ENCODE measurements around the gene E2F4. TPM values are rescaled to one million over a fixed set of nuclear protein-coding genes. Genes with fewer than 3 reads are reported as not detected.

E2F4 gene
- total RNA-seq, 1 donor from 2014 or later, result 19.0 TPM

DNA sequence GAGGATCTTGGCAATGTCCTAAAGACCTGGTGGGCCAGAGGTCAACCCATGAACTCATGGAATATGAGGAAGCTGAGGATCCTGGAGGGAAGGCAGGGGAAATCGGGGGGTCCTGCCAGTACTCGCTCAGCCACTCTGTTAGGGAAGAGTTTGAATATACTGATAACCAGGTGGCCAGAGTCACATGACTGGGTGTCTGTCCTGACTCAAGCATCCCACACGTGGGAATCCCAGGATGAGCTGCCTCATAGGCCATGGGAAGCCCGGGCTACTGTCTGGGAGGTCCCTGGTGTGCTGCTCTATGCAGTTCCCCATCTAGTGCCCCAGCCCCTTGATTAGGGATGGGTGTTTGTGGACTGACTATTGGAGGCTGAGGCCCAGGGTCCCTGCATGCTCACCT is 3.6 kb upstream of the E2F4 start:
- ATAC-seq (no peak), DNase-seq (ENCODE audit: low spot score) (no peak)

DNA sequence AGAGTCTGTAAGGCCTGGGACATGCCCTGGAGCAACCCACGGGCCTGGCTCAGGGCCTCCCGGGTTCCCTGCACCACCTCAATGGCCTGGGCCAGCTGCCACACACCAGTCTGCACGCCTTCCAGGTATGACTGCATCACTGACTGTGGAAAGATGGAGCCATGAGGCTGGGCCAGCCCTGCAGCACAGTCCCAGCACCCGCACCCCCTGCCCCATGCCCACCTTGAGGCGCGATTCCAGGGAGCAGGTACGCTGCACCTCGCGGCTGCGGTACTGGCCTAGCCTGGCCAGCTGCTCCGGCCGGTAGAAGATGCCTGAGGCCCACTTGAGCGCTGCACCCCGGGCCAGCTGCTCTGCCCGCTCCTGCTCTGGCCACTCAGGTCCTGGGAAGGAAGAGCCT is 3.2 kb upstream of the E2F4 start:
- DNase-seq (ENCODE audit: low spot score) (no peak), ATAC-seq (no peak)

DNA sequence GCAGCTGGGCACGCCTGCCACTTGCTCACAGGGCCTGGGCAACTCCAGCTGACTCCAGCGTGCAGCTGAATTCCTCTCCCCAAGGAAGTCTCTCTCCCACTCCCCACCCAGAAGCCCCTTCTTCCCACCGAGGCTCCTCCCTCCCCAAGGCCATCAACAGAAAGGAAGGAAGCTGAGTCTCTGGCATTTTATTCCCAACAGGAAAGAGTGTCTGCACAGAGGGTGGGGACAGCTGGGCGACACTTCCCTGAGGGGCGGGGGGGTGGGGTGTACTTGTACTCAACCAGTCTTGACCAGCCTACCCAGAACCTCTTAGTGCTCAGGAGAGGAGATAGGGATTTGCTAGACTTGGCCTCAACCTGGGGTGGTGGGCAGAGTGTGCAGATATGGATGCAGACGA is 1.9 kb upstream of the E2F4 start, which contains the start of gene EXOC3L1:
EXOC3L1 (minus strand) TSS at position 96 of the 400 bp plus-strand sequence. CDS start 460 bp downstream, outside the sequence.
- no peak for ATAC-seq
- DNase-seq (ENCODE audit: low spot score), result no peak

DNA sequence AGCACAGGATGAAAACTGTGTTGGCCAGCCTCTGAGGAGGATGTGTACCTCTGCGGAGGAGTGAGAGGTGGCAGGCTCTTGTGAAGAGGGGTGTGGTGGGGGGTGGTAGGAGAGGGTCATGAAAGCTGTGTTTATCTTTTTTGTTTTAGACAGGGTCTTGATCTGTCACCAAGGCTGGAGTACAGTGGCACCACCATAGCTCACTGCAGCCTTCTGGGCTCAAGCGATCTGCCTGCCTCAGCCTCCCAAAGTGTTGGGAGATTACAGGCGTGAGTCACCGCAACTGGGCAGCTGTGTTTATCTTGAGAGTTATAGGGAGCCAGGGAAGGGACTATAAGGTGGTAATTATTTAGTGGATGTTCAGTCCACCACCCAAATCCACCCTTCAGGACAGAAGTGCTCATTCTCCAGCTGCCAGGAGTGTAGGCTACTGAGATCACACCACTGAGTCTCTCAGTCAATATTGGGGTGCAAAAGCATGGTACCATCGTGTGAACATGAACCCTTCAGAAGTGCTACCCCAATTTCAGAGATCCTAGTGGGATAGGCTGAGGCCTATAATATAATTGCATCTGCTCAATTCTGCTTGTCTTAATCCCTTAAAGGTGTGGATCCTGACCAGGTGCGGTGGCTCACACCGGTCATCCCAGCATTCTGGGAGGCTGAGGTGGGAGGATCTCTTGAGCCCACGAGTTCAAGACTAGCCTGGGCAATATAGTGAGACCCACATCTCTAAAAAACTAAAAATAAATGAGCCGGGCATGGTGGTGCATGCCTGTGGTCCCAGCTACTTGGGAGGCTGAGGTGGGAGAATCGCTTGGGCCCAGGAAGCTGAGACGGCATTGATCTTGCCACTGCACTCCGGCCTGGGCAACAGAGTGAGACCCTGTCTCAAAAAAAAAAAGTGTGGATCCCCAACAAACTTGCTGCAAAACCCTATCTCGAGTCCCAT is 1.2 kb upstream of the E2F4 start:
- ATAC-seq (no peak), DNase-seq (ENCODE audit: low spot score) (no peak)

DNA sequence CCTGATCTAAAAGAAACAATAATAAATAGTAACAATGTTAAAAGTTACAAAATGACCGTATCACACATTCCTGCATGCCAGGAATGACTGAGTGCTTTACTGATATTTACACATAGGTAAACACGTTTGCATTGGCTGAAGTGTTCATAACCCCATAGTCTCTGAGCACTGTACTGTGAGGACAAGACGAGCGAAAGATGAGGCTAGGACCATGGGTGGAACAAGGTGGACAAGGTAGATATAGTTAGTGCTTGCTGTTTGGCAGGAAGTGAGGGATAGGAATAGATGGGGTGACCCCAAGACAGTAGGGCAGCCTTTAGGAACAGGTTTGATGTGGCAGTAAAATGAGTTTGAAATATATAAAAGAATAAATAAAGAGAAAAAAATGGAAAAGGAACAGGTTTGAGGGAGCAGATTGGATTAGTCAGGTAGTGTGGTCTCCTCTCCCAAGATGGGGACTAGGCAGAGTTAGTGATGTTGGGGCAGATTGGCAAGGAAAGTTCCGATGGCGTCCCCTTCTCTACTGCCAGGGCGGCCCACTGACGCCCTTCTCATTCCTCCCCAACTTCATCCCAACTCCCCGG is 452 bp upstream of the E2F4 start:
- ATAC-seq, result no peak
- DNase-seq (ENCODE audit: low spot score), result no peak

DNA sequence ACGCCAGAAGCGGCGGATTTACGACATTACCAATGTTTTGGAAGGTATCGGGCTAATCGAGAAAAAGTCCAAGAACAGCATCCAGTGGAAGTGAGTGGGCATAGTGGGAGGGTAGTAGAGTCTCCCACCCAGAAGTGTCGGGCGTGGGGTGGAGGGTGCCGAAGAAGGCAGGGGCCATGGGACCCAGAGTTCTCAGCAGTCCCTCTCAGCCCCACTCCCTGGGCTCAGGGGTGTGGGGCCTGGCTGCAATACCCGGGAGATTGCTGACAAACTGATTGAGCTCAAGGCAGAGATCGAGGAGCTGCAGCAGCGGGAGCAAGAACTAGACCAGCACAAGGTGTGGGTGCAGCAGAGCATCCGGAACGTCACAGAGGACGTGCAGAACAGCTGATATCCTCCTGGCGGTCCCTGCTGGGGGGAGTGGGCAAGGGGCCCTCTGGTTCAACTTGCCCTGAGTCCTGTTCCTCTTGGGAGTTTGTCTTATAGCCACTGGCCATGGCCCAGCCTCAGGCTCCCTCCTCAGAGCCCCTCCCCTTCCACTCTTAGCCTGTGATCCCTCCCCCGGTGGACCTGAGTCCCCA is 916 bp downstream of the E2F4 start:
- no peak for ATAC-seq
- no peak for DNase-seq (ENCODE audit: low spot score)

DNA sequence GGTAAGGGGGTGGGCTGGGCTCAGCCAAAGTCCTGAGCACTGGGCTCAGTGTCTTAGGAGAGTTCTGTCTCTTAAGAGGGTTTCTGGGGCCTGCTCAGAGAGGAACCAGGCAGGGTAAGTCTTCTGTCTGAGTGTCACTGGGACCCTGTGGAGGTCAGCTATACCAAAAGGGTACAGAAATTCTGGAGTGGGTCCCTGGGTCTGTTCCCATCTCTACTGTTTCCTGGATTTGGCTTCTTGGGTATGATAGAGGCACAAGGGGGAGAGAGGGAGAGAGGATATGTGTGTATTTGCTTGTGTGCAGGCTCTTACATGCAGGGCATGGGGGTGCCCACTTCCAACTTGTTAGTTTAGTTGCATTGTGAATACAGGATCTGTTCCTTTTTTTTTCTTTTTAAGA is 1.6 kb downstream of the E2F4 start:
- ATAC-seq, result no peak

DNA sequence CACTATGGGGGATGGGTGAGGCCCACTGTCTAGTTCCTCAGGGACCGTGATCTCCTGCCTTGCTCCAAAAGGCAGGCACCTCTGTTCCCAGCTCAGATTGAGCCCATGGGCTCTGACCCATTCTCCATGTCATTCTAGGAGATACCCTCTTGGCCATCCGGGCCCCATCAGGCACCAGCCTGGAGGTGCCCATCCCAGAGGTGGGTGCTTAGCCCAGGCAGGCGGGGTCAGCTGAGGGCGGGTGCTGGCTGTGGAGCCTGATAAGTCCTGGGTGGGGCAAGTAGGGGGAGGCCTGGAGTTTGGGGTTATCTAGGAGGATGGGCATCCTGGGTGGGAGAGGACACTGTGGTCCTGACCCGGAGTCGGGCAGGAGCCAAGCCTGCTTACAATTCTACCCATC is 2.3 kb downstream of the E2F4 start:
- no peak for ATAC-seq

More for the DNA sequence above, 1.6 kb downstream of the E2F4 start:
- DNase-seq (ENCODE audit: low spot score), result no peak

DNA sequence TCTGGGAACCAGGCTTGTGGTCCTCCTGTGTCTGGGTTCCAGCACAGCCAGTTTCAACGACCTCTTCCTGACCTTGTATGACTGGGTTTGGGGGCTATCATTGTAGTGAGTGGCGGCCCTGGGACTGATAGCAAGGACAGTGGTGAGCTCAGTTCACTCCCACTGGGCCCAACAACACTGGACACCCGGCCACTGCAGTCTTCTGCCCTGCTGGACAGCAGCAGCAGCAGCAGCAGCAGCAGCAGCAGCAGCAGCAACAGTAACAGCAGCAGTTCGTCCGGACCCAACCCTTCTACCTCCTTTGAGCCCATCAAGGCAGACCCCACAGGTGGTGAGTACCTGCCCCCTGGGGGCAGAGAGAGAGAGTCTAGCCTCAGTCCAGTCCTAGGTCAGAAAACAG is 3.7 kb downstream of the E2F4 start:
- no peak for ATAC-seq
- no peak for DNase-seq (ENCODE audit: low spot score)

More for the DNA sequence above, 2.3 kb downstream of the E2F4 start:
- DNase-seq (ENCODE audit: low spot score), result no peak

DNA sequence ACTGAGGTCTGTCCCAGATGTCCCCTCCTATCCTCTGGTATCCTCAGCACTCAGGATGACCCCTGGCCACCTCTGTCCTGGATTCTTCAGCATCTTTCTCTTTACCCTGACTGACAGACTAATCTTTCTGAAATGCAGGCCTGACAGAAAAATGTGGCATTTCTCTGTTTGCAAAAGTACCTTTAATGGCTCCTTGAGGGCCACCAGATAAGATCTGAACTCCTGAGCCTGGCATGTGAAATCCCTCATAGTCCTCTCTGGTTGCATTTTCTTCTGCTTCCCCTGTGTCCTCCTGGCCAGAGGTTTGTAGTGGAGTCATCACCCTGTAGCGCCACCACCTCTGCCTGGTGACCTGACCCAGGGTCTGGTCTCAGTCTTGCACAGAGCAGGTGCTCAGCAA is 4.9 kb downstream of the E2F4 start:
- ATAC-seq (no peak), DNase-seq (ENCODE audit: low spot score) (no peak)

DNA sequence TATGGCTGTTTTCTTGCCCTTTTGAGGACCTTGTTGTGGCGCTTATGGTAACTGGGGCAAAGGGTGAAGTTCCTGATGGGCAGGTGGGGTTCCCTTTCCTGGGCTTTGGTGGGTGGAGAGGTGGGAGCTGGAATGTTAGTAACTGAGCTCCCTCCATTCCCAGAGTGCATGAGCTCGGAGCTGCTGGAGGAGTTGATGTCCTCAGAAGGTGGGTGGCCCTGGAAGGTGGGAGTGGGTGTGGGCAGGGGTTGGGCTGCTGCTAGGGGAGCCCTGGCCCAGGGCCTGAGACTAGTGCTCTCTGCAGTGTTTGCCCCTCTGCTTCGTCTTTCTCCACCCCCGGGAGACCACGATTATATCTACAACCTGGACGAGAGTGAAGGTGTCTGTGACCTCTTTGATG is 5.7 kb downstream of the E2F4 start:
- ATAC-seq, result no peak
- no peak for DNase-seq (ENCODE audit: low spot score)

DNA sequence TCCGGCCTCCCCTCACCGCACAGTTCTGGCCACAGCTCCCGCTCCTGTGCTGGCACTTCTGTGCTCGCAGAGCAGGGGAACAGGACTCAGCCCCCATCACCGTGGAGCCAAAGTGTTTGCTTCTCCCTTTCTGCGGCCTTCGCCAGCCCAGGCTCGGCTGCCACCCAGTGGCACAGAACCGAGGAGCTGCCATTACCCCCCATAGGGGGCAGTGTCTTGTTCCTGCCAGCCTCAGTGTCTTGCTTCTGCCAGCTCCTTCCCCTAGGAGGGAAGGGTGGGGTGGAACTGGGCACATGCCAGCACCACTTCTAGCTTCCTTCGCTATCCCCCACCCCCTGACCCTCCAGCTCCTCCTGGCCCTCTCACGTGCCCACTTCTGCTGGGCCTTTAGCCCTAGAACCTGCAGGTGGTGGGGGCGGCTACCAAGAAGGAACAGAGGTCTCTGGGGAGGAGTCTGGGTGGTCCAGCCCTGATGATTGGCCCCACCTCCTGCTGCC is 6.3 kb downstream of the E2F4 start:
- no peak for DNase-seq (ENCODE audit: low spot score)
- ATAC-seq, result peak; percentile 42

DNA sequence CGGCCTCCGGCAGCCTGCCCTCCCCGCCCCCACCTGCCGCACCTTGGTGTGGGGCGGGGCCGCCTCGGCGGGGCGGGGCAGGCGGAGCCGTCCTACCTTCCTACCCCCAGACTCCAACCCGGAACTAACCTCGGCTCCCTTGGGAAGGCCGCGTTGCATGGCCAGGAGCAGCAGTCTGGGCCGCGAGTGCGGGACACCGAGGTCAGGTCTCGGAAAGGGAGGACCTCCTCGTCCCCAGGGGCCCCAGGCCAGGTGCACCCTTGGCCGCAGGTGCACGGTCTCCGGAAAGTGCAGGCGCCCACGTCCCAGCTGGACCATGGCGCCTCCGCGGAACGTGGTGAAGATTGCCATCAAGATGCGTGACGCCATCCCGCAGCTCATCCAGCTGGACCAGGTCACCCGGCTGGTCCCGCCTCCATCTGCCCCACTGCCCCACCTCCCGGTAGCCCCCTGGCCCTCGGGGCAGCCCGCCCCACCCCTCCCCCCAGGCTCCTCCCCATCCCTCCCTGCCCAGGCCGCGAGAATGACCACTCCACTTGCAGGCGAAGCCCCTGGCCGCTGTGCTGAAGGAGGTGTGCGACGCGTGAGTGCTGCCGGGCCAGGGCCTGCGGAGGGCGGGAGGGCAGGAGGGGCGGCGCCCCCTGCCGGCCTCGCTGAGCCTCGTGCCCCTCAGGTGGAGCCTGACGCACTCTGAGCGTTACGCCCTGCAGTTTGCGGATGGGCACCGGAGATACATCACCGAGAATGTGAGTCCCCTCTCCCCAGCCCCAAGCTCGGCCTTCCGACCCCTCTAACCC is 7.3 kb downstream of the E2F4 start, which contains the start of gene ELMO3:
ELMO3 (plus strand) TSS at position 121 of the 797 bp plus-strand sequence; CDS start at position 317, 196 bp downstream.
- DNase-seq (ENCODE audit: low spot score) (peak; percentile 61), ATAC-seq (peak; percentile 78)

DNA sequence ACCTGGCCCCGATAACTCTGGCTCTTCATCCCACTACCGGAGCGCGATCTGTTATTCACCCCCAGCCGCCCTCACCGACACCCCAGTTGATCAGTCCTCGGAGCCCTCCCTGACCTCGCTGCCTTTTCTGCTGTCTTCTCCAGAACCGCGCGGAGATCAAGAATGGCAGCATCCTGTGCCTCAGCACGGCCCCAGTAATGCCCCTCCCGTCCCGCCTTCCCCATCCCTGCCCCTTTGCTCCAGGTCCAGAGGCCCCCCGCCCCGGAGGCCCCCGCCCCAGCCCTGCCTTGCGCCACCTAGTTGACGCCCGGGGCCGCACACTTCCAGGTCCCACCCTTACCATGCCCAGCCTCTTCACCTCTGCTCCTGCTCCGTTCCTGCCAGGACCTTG is 7.8 kb downstream of the E2F4 start:
- no peak for DNase-seq (ENCODE audit: low spot score)
- ATAC-seq, result peak; percentile 5

DNA sequence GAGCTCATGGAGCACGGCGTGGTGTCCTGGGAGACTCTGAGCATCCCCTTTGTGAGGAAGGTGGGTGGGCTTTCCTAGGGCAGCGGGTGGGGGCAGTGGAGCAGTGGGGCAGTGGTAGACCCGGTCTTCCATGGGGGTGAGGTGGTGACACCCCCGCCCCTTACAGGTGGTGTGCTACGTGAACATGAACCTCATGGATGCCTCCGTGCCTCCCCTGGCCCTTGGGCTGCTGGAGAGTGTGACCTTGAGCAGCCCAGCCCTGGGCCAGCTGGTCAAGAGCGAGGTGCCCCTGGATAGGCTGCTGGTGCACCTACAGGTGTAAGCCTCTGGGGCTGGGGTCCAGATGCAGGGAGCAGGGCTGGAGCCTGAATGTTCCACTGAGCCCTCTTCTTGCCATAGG is 8.5 kb downstream of the E2F4 start:
- ATAC-seq (no peak), DNase-seq (ENCODE audit: low spot score) (no peak)

DNA sequence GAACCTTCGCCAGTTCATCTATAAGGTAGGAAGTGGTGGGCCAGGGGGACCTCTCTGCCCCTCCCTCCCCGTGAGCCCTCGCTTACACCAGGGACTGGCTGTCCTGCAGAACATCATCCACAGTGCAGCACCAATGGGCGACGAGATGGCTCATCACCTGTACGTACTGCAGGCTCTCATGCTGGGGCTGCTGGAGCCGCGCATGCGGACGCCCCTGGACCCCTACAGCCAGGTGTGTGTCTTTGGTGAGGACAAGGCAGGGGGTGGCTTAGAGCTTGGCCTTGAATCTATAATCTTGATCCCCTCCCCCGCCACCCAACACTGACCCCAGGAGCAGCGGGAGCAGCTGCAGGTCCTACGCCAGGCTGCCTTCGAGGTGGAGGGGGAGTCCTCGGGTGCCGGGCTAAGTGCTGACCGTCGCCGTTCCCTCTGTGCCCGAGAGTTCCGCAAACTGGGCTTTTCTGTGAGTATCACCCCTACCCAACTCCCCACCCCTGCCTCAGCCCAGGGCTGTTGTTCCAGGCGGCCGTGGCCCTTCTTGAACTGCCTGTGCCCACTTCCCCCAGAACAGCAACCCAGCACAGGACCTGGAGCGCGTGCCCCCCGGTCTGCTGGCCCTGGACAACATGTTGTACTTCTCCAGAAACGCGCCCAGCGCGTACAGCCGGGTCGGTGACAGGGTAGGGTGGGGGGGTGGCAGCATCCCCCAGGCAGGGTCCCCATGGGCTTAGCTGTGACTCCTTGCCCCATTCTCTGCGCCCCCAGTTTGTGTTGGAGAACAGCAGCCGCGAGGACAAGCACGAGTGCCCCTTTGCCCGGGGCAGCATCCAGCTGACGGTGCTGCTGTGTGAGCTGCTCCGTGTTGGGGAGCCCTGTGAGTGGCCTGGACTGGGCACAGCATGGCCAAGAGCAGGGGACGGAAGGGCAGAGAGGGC is 9.7 kb downstream of the E2F4 start:
- no peak for DNase-seq (ENCODE audit: low spot score)
- ATAC-seq, result no peak

DNA sequence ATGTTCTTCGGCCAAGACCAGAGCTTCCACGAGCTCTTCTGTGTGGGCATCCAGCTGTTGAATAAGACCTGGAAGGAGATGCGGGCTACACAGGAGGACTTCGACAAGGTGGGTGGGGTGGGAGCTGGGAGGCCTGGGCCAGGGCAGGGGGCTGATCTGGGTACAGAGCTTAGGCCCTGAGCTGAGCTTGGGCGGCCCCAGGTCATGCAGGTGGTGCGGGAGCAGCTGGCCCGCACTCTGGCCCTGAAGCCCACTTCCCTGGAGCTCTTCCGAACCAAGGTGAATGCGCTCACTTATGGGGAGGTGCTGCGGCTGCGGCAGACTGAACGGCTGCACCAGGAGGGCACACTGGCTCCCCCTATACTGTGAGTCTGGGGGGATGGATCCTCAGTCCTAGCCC is 10.5 kb downstream of the E2F4 start:
- ATAC-seq, result no peak
- no peak for DNase-seq (ENCODE audit: low spot score)

DNA sequence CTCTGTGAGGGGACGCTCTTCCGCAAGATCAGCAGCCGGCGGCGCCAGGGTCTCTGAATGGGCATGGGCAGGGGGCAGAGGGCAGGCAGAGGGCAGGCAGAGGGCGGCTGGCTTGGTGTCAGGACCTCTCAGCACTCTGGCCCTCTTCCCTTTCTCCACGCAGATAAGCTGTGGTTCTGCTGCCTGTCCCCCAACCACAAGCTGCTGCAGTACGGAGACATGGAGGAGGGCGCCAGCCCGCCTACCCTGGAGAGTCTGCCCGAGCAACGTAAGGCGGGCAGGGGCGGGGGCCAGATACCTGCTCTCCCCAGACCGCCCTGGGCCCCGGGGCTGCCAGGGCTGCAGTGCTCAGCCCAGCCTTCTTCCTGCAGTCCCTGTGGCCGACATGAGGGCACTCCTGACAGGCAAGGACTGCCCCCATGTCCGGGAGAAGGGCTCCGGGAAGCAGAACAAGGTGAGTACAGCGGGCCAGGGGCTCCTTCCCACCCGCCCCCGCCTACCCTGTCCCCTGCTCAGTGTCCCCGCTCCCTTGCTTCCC is 11.1 kb downstream of the E2F4 start:
- no peak for ATAC-seq
- DNase-seq (ENCODE audit: low spot score), result no peak

DNA sequence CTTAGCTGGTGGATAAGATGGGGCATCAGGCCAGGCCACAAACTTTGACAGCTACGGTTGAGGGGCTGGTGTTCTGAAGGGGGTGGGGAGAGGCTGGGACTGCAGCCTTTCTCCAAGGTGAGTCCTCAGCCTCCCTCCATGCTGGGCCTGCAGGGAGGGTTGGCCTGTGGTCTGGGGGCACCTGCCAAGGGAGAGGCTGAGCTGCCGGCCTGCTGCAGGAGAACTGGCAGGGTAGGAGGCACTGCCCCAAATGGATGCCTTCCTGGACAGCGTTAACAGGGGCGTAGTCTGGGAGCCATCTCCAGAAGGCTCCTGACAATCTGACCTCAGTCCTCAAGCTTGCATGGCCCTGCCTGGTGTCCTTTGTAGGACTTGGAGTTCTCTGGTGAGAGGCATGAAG is 12.1 kb downstream of the E2F4 start:
- DNase-seq (ENCODE audit: low spot score) (no peak), ATAC-seq (no peak)
